HG02870 (cell line): ENCODE data around the gene MRTFA.
"Not testable (repeated sequence)": the region's sequence is repeated elsewhere in the genome, so short reads cannot be mapped to it uniquely, and the experiment has no call there.

ENCODE experiments used
- ATAC-seq: cut with Tn5 transposase; IDR thresholded peaks from one replicate; pipeline ENCODE4 v1.9.1; 2021; ENCODE audit warnings: mild to moderate bottlenecking, moderate library complexity; ENCODE audit not compliant: unreplicated experiment

Gene MRTFA

DNA sequence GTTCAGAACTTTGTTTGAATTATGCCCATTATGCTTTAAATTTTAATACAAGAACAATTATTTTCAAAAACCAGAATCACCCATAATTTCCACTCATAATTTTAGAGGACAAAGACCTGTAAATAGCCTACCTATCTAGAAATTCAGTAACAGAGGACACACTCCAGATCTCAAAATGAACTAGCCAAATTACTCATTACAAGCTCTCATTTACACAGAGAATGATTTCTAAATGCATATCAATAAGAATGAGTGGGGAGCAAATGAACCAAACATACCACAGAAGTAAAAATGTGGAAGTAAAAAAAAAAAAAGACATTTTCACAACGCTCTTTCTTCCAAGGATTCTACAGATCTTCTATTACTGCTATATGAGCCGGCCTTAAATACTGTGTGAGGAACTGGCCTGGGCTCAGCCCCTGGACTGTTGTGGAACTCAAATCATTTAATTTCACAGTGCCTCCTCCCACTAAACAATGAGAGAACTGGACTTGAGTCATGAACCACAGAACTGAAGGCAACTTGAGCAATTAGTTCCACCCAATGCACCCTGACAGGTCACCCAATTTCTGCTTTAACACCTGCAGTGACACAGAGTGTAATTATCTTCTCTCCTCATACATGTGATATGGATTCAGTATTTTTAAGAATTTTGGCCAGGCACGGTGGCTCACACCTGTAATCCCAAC, 8.0 kb downstream of the MRTFA start:
- ATAC-seq: peak; percentile 59

GRCh38 chr22:40627612-40628011, 8.9 kb downstream of the MRTFA start:
- no peak for ATAC-seq

- no peak for ATAC-seq
These were observed 9.7 kb downstream of the MRTFA start for GRCh38 chr22:40626851-40627250.

GRCh38 chr22:40625794-40626193, 10.7 kb downstream of the MRTFA start:
- not testable (repeated sequence) for ATAC-seq

DNA sequence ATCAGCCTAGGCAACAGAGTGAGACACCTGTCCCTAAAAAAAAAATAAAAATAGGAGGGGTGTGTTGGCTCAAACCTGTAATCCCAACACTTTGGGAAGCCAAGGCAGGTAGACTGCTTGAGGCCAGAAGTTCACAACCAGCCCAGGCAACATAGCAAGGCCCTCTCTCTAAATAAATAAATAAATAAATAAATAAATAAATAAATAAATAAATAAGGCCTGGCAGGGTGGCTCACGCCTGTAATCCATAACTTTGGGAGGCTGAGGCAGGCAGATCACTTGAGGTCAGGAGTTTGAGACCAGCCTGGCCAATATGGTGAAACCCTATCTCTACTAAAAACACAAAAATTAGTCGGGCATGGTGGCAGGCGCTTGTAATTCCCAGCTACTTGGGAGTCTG, 11.2 kb downstream of the MRTFA start:
- not testable (repeated sequence) for ATAC-seq

- ATAC-seq: no peak
These were observed 11.7 kb downstream of the MRTFA start for GRCh38 chr22:40624770-40625169.

- no peak for ATAC-seq
These were observed 15.0 kb downstream of the MRTFA start for GRCh38 chr22:40621309-40622151.

DNA sequence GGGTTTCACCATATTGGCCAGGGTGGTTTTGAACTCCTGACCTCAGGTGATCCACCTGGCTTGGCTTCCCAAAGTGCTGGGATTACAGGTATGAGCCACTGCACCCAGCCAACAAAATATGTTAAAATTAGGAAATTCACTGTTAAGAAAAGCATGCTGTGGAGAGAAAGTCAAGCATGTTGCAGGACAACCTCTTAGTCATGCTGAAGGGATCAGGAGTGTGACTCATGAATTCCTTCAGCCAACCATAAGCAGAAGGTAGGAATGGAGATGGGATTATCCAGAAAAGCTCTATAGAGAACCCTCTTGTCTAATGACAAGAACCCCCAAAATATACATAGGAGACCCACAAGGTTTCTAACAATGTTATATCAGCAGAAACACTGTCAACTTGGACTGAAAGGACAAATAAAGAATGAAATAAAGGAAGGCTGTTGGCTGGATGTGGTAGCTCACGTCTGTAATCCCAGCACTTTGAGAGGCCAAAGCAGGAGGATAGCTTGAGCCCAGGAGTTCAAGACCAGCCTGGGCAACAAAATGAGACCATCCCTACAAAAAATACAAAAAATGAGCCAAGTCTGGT, 16.0 kb downstream of the MRTFA start:
- no peak for ATAC-seq

GRCh38 chr22:40618400-40618799, 18.1 kb downstream of the MRTFA start:
- ATAC-seq: no peak

DNA sequence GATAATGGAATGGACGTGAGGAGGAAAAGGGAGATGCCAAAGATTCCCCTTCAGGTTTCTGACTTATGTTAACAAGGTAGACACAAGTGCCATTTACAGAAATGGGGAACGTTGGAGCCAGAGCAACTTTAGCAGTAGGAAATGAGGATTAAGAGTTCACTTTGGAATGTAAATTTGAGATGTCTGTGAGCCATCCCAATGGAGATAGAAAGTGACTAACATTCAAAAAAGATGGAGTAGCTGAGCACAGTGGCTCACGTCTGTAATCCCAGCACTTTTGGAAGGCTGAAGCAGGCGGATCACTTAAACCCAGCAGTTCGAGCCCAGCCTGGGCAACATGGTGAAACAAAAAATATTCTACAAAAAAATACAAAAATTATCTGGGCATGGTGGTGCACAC, 19.9 kb downstream of the MRTFA start:
- ATAC-seq: no peak

DNA sequence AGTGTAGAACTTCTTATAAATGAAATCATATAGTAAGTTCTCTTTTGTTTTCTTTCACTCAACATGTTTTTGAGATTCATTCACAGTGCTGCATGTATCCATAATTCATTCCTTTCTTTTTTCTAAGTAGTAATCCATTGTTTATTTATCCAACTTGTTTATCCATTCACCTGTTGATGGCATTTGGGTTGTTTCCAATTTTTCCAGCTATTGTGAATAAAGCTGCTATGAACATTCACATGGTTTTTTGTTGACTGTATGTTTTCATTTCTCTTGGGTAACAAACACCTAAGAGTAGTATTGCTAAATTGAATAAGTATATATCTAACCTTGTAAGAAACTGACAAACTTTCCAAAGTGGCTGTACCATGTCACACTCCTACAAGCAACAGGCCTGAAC, 23.5 kb downstream of the MRTFA start:
- no peak for ATAC-seq

- ATAC-seq: no peak
These were observed 24.2 kb downstream of the MRTFA start for GRCh38 chr22:40612291-40612751.

- no peak for ATAC-seq
These were observed 24.9 kb downstream of the MRTFA start for GRCh38 chr22:40611606-40612005.

DNA sequence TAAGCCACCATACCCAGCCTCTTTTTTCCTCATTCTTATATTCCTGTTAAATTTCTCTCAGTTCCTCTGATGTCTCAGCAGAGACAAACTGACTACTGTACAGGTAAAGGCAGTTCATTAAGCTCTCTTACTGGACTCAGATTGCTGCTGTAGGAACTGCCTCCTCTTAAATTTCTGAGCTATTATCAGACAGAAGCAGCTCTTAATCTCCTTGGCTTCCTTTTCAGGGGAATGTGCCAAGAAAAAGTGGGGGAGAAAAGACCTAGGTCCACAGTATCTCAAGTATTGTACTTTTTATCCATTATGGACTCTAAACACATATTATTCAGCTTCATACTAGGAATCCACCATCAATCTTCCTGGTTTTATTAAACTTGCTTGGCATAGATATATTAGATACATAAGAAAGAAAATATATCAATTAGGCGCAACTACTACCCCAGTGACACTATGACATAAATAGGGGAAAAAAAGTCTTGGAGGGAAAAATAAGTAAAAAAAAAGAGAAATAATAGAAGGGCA, 26.1 kb downstream of the MRTFA start:
- ATAC-seq: no peak

DNA sequence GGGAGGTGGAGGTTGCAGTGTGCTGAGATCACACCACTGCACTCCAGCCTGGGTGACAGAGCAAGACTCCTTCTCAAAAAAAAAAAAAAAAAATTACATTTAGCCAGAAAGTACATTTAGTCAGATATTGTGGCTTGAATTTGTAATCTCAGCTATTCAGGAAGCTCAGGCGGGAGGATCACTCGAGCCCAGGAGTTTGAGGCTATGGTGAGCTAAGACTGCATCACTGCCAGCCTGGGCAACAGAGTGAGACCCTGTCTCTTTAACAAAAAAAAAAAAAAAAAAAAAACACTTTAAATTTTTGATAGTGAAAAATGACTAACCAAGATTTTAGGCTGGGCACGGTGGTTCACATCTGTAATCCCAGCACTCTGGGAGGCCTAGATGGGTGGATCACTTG, 27.3 kb downstream of the MRTFA start:
- ATAC-seq: no peak

DNA sequence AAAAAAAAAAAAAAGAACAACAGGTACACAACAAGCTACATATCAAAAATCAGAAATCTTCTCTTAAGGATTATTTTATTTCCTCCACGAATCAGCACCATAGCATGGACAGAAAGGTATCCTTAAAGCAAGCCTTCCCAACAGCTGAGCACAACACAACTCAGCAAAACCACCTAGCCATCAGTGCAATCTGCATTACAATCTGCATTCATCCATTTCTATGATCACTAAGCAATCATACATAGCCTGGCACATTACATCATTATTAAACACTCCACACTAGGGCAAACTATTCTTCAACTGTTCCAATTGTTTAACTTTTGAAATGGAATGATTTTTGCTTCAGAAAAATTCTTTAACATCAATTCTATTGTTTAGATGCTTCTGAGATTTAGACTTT, 29.0 kb downstream of the MRTFA start:
- ATAC-seq: no peak

- no peak for ATAC-seq
These were observed 30.2 kb downstream of the MRTFA start for GRCh38 chr22:40606306-40606705.

GRCh38 chr22:40605761-40606160, 30.8 kb downstream of the MRTFA start:
- no peak for ATAC-seq

DNA sequence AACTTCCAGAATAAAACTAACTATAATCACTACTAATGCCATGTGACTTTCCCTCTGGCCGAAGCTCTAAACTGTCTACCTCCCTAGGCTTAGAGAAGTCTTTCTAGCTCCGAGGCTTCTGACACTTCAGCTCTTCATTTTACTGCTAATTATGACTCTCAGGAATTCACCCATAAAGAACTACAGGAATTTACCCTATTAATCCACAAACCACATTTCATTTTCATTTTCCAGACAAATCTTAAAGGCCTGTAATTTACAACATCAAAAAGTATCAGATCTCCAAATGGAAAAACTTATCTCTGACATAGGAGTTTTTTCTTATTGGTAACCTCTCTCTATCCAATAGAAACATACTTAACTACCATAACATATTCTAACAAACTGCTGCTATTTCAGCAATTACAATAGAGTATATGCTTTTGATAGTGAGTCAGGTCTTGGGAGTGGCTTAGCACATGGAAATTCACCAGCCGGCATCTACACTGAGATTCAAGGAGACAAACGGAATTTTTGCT, 33.4 kb downstream of the MRTFA start:
- no peak for ATAC-seq

- no peak for ATAC-seq
These were observed 34.3 kb downstream of the MRTFA start for GRCh38 chr22:40602231-40602630.

- no peak for ATAC-seq
These were observed 36.8 kb downstream of the MRTFA start for GRCh38 chr22:40599731-40600130.
